ENCODE results near the gene RGS6.

The RGS6 gene

GRCh38 chr14:72598306-72598705 lies 666.1 kb downstream of the RGS6 start:
- Histone ChIP-seq H3K27me3 (ENCODE audit: control insufficient read depth, insufficient read depth, low read length) (no peaks in the 10 kb centered on the region), H3K9ac (ENCODE audit: low read depth, low read length) (no peak overlapping the region), H3K36me3 (ENCODE audit: control insufficient read depth, insufficient read depth, low read length) (no peaks in the 10 kb centered on the region), H3K4me1 (ENCODE audit: control insufficient read depth, insufficient read depth, low read length) (no peaks in the 10 kb centered on the region), H3K9me3 (ENCODE audit: control insufficient read depth, insufficient read depth, low read length) (no peaks in the 10 kb centered on the region), H3K4me3 (ENCODE audit: low read depth, low read length) (no peak overlapping the region)

- no peaks in the 10 kb centered on the region for H3K27me3 ChIP-seq (ENCODE audit: control insufficient read depth, insufficient read depth, low read length)
- no peak overlapping the region for H3K9ac ChIP-seq (ENCODE audit: low read depth, low read length)
- no peaks in the 10 kb centered on the region for H3K36me3 ChIP-seq (ENCODE audit: control insufficient read depth, insufficient read depth, low read length)
- no peak overlapping the region for H3K4me3 ChIP-seq (ENCODE audit: low read depth, low read length)
- no peaks in the 10 kb centered on the region for H3K9me3 ChIP-seq (ENCODE audit: control insufficient read depth, insufficient read depth, low read length)
- H3K4me1 ChIP-seq (ENCODE audit: control insufficient read depth, insufficient read depth, low read length) = no peaks in the 10 kb centered on the region
Observed at GRCh38 chr14:72599579-72600470, 667.6 kb downstream of the RGS6 start.

GRCh38 chr14:72600551-72601330 lies 668.5 kb downstream of the RGS6 start:
- Histone ChIP-seq H3K27me3 (ENCODE audit: control insufficient read depth, insufficient read depth, low read length) (no peaks in the 10 kb centered on the region), H3K4me1 (ENCODE audit: control insufficient read depth, insufficient read depth, low read length) (no peaks in the 10 kb centered on the region), H3K9ac (ENCODE audit: low read depth, low read length) (no peak overlapping the region), H3K4me3 (ENCODE audit: low read depth, low read length) (no peak overlapping the region), H3K9me3 (ENCODE audit: control insufficient read depth, insufficient read depth, low read length) (no peaks in the 10 kb centered on the region), H3K36me3 (ENCODE audit: control insufficient read depth, insufficient read depth, low read length) (no peaks in the 10 kb centered on the region)

GRCh38 chr14:72603639-72604038 lies 671.4 kb downstream of the RGS6 start:
- H3K9me3 ChIP-seq (ENCODE audit: control insufficient read depth, insufficient read depth, low read length) = no peaks in the 10 kb centered on the region
- H3K9ac ChIP-seq (ENCODE audit: low read depth, low read length) = no peak overlapping the region

GRCh38 chr14:72604133-72604532 lies 671.9 kb downstream of the RGS6 start:
- Histone ChIP-seq H3K9me3 (ENCODE audit: control insufficient read depth, insufficient read depth, low read length) (no peaks in the 10 kb centered on the region), H3K4me3 (ENCODE audit: low read depth, low read length) (no peak overlapping the region), H3K4me1 (ENCODE audit: control insufficient read depth, insufficient read depth, low read length) (no peaks in the 10 kb centered on the region), H3K9ac (ENCODE audit: low read depth, low read length) (no peak overlapping the region), H3K27me3 (ENCODE audit: control insufficient read depth, insufficient read depth, low read length) (no peaks in the 10 kb centered on the region), H3K36me3 (ENCODE audit: control insufficient read depth, insufficient read depth, low read length) (no peaks in the 10 kb centered on the region)

More at GRCh38 chr14:72603639-72604038, 671.4 kb downstream of the RGS6 start:
- Histone ChIP-seq H3K36me3 (ENCODE audit: control insufficient read depth, insufficient read depth, low read length) (no peaks in the 10 kb centered on the region), H3K27me3 (ENCODE audit: control insufficient read depth, insufficient read depth, low read length) (no peaks in the 10 kb centered on the region), H3K4me1 (ENCODE audit: control insufficient read depth, insufficient read depth, low read length) (no peaks in the 10 kb centered on the region), H3K4me3 (ENCODE audit: low read depth, low read length) (no peak overlapping the region)

GRCh38 chr14:72605096-72605920 lies 673.1 kb downstream of the RGS6 start:
- Histone ChIP-seq H3K4me1 (ENCODE audit: control insufficient read depth, insufficient read depth, low read length) (no peaks in the 10 kb centered on the region), H3K9ac (ENCODE audit: low read depth, low read length) (no peak overlapping the region), H3K4me3 (ENCODE audit: low read depth, low read length) (no peak overlapping the region), H3K27me3 (ENCODE audit: control insufficient read depth, insufficient read depth, low read length) (no peaks in the 10 kb centered on the region), H3K36me3 (ENCODE audit: control insufficient read depth, insufficient read depth, low read length) (no peaks in the 10 kb centered on the region), H3K9me3 (ENCODE audit: control insufficient read depth, insufficient read depth, low read length) (no peaks in the 10 kb centered on the region)

GRCh38 chr14:72605921-72606220 lies 673.6 kb downstream of the RGS6 start:
- Histone ChIP-seq H3K9ac (ENCODE audit: low read depth, low read length) (no peak overlapping the region), H3K27me3 (ENCODE audit: control insufficient read depth, insufficient read depth, low read length) (no peaks in the 10 kb centered on the region), H3K36me3 (ENCODE audit: control insufficient read depth, insufficient read depth, low read length) (no peaks in the 10 kb centered on the region), H3K9me3 (ENCODE audit: control insufficient read depth, insufficient read depth, low read length) (no peaks in the 10 kb centered on the region), H3K4me1 (ENCODE audit: control insufficient read depth, insufficient read depth, low read length) (no peaks in the 10 kb centered on the region), H3K4me3 (ENCODE audit: low read depth, low read length) (no peak overlapping the region)

GRCh38 chr14:72606879-72607278 lies 674.6 kb downstream of the RGS6 start:
- no peaks in the 10 kb centered on the region for H3K36me3 ChIP-seq (ENCODE audit: control insufficient read depth, insufficient read depth, low read length)
- H3K4me3 ChIP-seq (ENCODE audit: low read depth, low read length) = no peak overlapping the region
- no peak overlapping the region for H3K9ac ChIP-seq (ENCODE audit: low read depth, low read length)
- no peaks in the 10 kb centered on the region for H3K9me3 ChIP-seq (ENCODE audit: control insufficient read depth, insufficient read depth, low read length)
- H3K27me3 ChIP-seq (ENCODE audit: control insufficient read depth, insufficient read depth, low read length) = no peaks in the 10 kb centered on the region
- no peaks in the 10 kb centered on the region for H3K4me1 ChIP-seq (ENCODE audit: control insufficient read depth, insufficient read depth, low read length)

GRCh38 chr14:72607386-72608130 lies 675.3 kb downstream of the RGS6 start:
- H3K27me3 ChIP-seq (ENCODE audit: control insufficient read depth, insufficient read depth, low read length) = no peaks in the 10 kb centered on the region

GRCh38 chr14:72608391-72609204 lies 676.4 kb downstream of the RGS6 start:
- Histone ChIP-seq H3K9ac (ENCODE audit: low read depth, low read length) (no peak overlapping the region), H3K9me3 (ENCODE audit: control insufficient read depth, insufficient read depth, low read length) (no peaks in the 10 kb centered on the region), H3K4me3 (ENCODE audit: low read depth, low read length) (no peak overlapping the region), H3K27me3 (ENCODE audit: control insufficient read depth, insufficient read depth, low read length) (no peaks in the 10 kb centered on the region), H3K4me1 (ENCODE audit: control insufficient read depth, insufficient read depth, low read length) (no peaks in the 10 kb centered on the region), H3K36me3 (ENCODE audit: control insufficient read depth, insufficient read depth, low read length) (no peaks in the 10 kb centered on the region)

More at GRCh38 chr14:72607386-72608130, 675.3 kb downstream of the RGS6 start:
- Histone ChIP-seq H3K4me1 (ENCODE audit: control insufficient read depth, insufficient read depth, low read length) (no peaks in the 10 kb centered on the region), H3K4me3 (ENCODE audit: low read depth, low read length) (no peak overlapping the region), H3K36me3 (ENCODE audit: control insufficient read depth, insufficient read depth, low read length) (no peaks in the 10 kb centered on the region), H3K9ac (ENCODE audit: low read depth, low read length) (no peak overlapping the region), H3K9me3 (ENCODE audit: control insufficient read depth, insufficient read depth, low read length) (no peaks in the 10 kb centered on the region)
